Endodermal cell (in vitro differentiated cells): ENCODE measurements around the gene SPAM1. TPM values are rescaled to one million over a fixed set of nuclear protein-coding genes. Genes with fewer than 3 reads are reported as not detected.

ENCODE experiments used
- DNase-seq: peaks from one replicate; pipeline ENCODE4 v3.0.0-alpha.2; 2017
- H3K27ac ChIP-seq: 2 replicates; pipeline ENCODE4 v1.5.1; 2013; ENCODE audit warnings: mild to moderate bottlenecking, low read depth, low read length, moderate library complexity
- H3K27me3 ChIP-seq: 2 replicates; pipeline ENCODE4 v1.6.1; 2013; ENCODE audit warnings: mild to moderate bottlenecking, low read length, moderate library complexity; ENCODE audit not compliant: insufficient read depth, control insufficient read depth, poor library complexity, severe bottlenecking
- H3K36me3 ChIP-seq: 2 replicates; pipeline ENCODE4 v1.7.0; 2013; ENCODE audit warnings: mild to moderate bottlenecking, low read length, moderate library complexity; ENCODE audit not compliant: control insufficient read depth, insufficient read depth
- H3K4me1 ChIP-seq: one replicate; pipeline ENCODE4 v1.7.0; 2013; ENCODE audit warnings: low read length; ENCODE audit not compliant: control insufficient read depth, insufficient read depth
- H3K4me3 ChIP-seq: 2 replicates; pipeline ENCODE4 v1.5.1; 2013; ENCODE audit warnings: mild to moderate bottlenecking, low read length, moderate library complexity
- H3K9ac ChIP-seq: 2 replicates; pipeline ENCODE4 v1.6.1; 2013; ENCODE audit warnings: mild to moderate bottlenecking, low read length, moderate library complexity; ENCODE audit not compliant: poor library complexity, severe bottlenecking; ENCODE audit errors: extremely low read depth
- H3K9me3 ChIP-seq: 2 replicates; pipeline ENCODE4 v1.6.1; 2013; ENCODE audit warnings: mild to moderate bottlenecking, low read length, moderate library complexity; ENCODE audit not compliant: control insufficient read depth
- H3K27ac Mint-ChIP-seq: 2 replicates; pipeline ENCODE4 v1.8.0; 2020; ENCODE audit warnings: mixed read lengths
- H3K27me3 Mint-ChIP-seq: 2 replicates; pipeline ENCODE4 v1.8.0; 2021; ENCODE audit warnings: mild to moderate bottlenecking, mixed read lengths; ENCODE audit not compliant: insufficient read depth
- H3K36me3 Mint-ChIP-seq: 2 replicates; pipeline ENCODE4 v1.8.0; 2020; ENCODE audit warnings: low read depth, mixed read lengths
- H3K4me1 Mint-ChIP-seq: 2 replicates; pipeline ENCODE4 v1.8.0; 2020; ENCODE audit warnings: mixed read lengths
- H3K4me3 Mint-ChIP-seq: 2 replicates; pipeline ENCODE4 v1.8.0; 2020; ENCODE audit warnings: mild to moderate bottlenecking, moderate library complexity, mixed read lengths
- H3K9me3 Mint-ChIP-seq: 2 replicates; pipeline ENCODE4 v1.8.0; 2020; ENCODE audit warnings: mild to moderate bottlenecking, mixed read lengths
- CTCF ChIP-seq: fragments of 200-600 bp; sonication (generic); conservative IDR thresholded peaks from 2 replicates; pipeline ENCODE4 v1.5.0; 2021; ENCODE audit warnings: antibody characterized with exemption, mild to moderate bottlenecking
- WGBS, 2 experiments: methylation state at CpG; one replicate each; pipeline versions ENCODE4 v1.1.5 to v1.1.7; 2013; ENCODE audit warnings: missing lambda C conversion rate in 2 of 2, mixed read lengths in 1 of 2; ENCODE audit not compliant: insufficient coverage in 1 of 2, insufficient read length in 1 of 2; 5-methylcytosine and 5-hydroxymethylcytosine counted together
- total RNA-seq, 2 donors: library from RNA; stranded (reverse); fragmentation: NEBNext Ultra II Directional in 1 of 2; extraction: Animal tissue kit (Norgen Biotek cat#: 25700) in 1 of 2; gene quantifications; 2 replicates in 1 of 2; 3 replicates in 1 of 2; pipeline ENCODE4 v1.2.1, GENCODE V29; 2021

Gene SPAM1
- total RNA-seq, 2 donors from 2014 or later, result 0.18 to 0.49 TPM

GRCh38 chr7:123987445-123987844 lies 62.4 kb downstream of the SPAM1 start:
- H3K9ac ChIP-seq, result no peak overlapping the region
- WGBS, 2 experiments, result 87% methylated on average over 2 of the region's 2 CpGs; no CpG with 5 or more reads in 1 of the 2 experiments
- Mint-ChIP-seq H3K27ac (no peak overlapping the region), H3K4me3 (no peak overlapping the region), H3K27me3 (no peaks in the 10 kb centered on the region), H3K4me1 (peaks cover 6% of the 10 kb centered on the region), H3K36me3 (no peaks in the 10 kb centered on the region), H3K9me3 (peaks cover 5% of the 10 kb centered on the region)
- no peaks in the 10 kb centered on the region for H3K27me3 ChIP-seq
- DNase-seq, result no peak
- H3K4me1 ChIP-seq, result no peaks in the 10 kb centered on the region
- TF ChIP-seq CTCF, result no peak
- no peaks in the 10 kb centered on the region for H3K36me3 ChIP-seq
- H3K9me3 ChIP-seq, result peaks cover 9% of the 10 kb centered on the region
- no peak overlapping the region for H3K4me3 ChIP-seq
- no peak overlapping the region for H3K27ac ChIP-seq

- no peak overlapping the region for H3K27ac ChIP-seq
- no peaks in the 10 kb centered on the region for H3K4me1 ChIP-seq
- DNase-seq, result no peak
- H3K4me1 Mint-ChIP-seq, result peaks cover 27% of the 10 kb centered on the region
- H3K4me3 ChIP-seq, result no peak overlapping the region
- no peaks in the 10 kb centered on the region for H3K9me3 ChIP-seq
- H3K9ac ChIP-seq, result no peak overlapping the region
- WGBS, 2 experiments, result 63% methylated on average over 2 of the region's 2 CpGs; no CpG with 5 or more reads in 1 of the 2 experiments
- TF ChIP-seq CTCF, result no peak
- peaks cover 11% of the 10 kb centered on the region for H3K9me3 Mint-ChIP-seq
- H3K27ac Mint-ChIP-seq, result no peak overlapping the region
- H3K36me3 Mint-ChIP-seq, result no peaks in the 10 kb centered on the region
- H3K27me3 ChIP-seq, result no peaks in the 10 kb centered on the region
- no peak overlapping the region for H3K4me3 Mint-ChIP-seq
- H3K27me3 Mint-ChIP-seq, result no peaks in the 10 kb centered on the region
- H3K36me3 ChIP-seq, result no peaks in the 10 kb centered on the region
Observed at GRCh38 chr7:123992913-123993518, 68.0 kb downstream of the SPAM1 start.

DNA sequence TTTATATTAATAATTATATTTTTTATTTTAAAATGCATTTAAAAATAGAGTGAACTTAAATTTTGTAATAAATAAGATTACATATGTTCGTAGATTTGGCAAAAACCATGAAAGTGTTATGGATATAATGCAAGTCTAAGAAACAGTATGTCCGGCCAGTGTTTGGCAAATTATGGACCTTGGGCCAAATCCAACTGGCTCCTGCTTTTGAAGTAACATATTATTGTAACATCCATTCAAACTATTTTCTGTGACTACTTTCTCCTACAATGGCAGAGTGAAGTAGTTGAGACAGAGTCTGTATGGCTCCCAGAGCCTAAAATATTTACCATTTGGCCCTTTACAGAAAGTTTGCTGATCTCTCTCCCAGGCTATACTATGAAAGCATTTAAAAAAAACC lies 69.0 kb downstream of the SPAM1 start:
- WGBS, 2 experiments, result 98% methylated on average over 2 of the region's 2 CpGs; no CpG with 5 or more reads in 1 of the 2 experiments

More for the DNA sequence above, 69.0 kb downstream of the SPAM1 start:
- Mint-ChIP-seq H3K9me3 (peaks cover 10% of the 10 kb centered on the region), H3K4me3 (no peak overlapping the region), H3K27ac (no peak overlapping the region), H3K27me3 (no peaks in the 10 kb centered on the region), H3K36me3 (no peaks in the 10 kb centered on the region), H3K4me1 (peaks cover 27% of the 10 kb centered on the region)
- no peak for TF ChIP-seq CTCF
- Histone ChIP-seq H3K4me1 (no peaks in the 10 kb centered on the region), H3K36me3 (no peaks in the 10 kb centered on the region), H3K27me3 (no peaks in the 10 kb centered on the region), H3K9ac (no peak overlapping the region), H3K9me3 (no peaks in the 10 kb centered on the region), H3K4me3 (no peak overlapping the region), H3K27ac (peak overlapping the region; percentile 2)
- DNase-seq, result no peak
